GM12892 (cell line): ENCODE data around the gene EGFR.

Source experiments
- DNase-seq: peaks from one replicate; pipeline ENCODE4 v3.0.0; 2011; ENCODE audit not compliant: insufficient read length
- FAIRE-seq: peaks from 2 replicates; lab custom pipeline; 2011; peaks lifted over from hg19 to GRCh38; lab: Jason Lieb, UNC
- POLR2A ChIP-seq: IDR thresholded peaks from 2 replicates; pipeline ENCODE4 v1.6.1; 2011; ENCODE audit warnings: low read depth, low read length, control low read depth
- POLR2AphosphoS5 ChIP-seq: IDR thresholded peaks from 2 replicates; pipeline ENCODE4 v1.6.1; 2011; ENCODE audit warnings: low read depth, low read length, control low read depth
- TAF1 ChIP-seq: IDR thresholded peaks from 2 replicates; pipeline ENCODE4 v1.6.1; 2011; ENCODE audit warnings: low read depth, mild to moderate bottlenecking, control low read depth, low read length, borderline replicate concordance

The EGFR gene

DNA sequence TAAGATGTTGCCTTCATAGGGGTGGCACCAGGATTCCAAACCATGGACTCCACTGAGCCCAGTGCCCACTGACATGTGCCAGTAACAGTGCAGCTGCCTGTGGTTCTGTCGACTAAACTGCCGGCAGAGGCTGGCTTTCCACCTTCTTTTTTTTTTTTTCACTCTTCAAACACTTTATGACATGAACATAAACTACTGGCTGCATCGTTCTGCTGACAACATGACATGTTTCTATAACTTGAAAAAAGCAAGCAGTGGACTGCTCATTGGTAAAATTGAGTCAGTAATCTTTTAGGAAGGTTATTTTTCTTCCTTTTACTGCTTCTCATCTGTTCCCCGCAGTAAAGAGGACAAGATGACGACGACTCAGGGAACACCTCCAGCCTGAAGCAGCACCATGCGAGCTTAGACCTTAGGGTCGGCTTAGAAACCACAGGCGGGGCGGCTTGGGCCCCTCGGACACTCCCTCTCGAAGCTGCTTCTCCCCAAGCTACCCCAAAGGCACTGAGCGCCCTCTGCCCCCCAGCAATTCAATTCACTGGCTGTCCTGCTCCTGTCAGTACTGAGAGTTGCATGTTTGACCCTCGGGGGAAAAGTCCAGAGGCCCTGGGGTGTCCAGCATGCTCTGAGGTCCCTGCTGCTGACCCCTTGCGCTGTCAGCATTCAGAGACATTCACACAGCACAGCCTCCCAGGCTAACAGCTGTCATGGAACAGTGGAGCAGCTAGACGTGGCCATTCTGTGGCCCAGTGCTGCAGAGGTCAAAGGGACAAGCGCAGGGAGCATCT lies 112.5 kb downstream of the EGFR start:
- TF ChIP-seq TAF1 (no peak), POLR2AphosphoS5 (no peak), POLR2A (no peak)
- FAIRE-seq: no peak
- DNase-seq: no peak

DNA sequence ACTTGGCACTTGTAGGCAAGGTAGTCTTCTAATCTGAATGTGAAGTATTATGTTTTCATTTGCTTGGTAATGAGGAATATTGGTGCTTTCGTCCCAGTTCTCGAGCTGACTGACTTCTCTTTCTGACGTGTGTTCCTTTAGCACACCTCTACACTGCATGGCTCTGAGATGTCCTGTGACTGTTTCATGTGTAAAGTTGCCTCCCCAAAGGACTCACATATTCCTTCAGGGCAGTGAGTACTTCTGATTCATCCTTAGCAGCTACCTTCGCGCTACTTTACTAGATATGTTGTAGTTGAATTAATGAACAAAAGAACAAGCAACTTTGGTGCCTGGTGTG lies 113.7 kb downstream of the EGFR start:
- no peak for TF ChIP-seq POLR2AphosphoS5
- no peak for TF ChIP-seq TAF1
- no peak for TF ChIP-seq POLR2A
- peak; percentile 9 for FAIRE-seq
- no peak for DNase-seq

DNA sequence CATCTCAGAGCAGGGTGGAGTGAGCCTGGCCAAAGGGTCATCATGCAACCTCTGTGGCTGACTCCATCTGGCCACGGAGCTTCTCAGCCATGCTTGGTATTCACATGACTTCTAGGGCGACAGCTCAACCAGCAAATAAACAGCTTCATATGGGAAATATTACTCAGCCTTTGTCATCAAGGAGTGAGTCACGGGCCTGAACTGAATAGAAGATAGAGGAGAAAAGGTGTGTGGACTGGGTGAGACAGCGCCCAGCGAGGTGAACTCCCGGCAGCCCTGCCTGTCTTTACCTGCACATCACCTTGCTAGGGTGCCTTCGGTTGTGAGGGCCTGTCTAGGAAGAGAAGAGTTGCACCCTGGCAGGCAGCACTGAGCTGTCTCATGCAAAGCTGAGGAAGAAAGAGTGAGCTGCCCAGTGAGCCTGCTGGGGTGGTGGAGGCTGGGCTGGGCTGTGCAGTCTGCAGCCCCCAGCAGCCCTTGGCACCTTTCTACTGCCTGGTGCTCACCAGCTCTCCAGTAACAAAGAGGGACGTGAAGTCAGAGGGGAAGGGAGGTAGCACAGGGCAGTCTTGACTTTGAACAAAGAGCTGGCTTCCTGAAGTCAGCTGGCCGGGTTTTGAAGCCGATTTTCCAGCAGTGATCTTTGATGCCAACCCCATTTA lies 114.2 kb downstream of the EGFR start:
- no peak for DNase-seq
- TF ChIP-seq POLR2A (no peak), POLR2AphosphoS5 (no peak), TAF1 (no peak)
- FAIRE-seq: no peak

DNA sequence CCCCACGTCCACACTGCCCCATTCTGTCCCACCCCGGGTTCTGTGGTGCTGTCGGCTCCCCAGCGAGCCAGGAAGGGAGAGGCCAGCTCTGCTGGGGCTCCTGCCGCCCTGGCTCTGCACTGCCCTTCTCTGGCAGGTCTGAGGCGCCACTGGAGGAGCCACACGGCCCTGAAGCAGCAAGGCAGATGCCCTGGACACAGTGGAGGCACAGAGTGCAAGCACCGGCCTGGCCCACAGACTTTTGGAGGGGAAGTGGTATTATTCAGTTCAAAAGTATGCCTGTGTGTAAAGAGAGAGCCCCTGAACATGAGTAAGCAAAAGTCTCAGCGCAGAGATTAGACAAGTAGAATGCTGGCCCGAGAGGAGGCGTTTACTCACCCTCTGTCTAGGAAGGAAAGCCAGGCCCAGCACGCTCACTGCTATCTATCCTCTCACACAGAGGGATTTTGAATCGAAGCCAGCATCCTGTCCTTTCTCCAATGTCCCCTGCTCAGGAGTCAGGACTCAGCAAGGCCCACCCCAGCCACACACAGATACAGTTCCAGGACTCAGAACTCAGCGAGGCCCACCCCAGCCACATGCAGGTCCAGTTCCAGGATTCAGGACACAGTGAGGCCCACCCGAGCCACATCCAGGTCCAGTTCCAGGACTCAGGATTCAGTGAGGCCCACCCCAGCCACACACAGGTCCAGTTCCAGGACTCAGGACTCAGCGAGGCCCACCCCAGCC lies 115.0 kb downstream of the EGFR start:
- DNase-seq (no peak), FAIRE-seq (no peak)
- TF ChIP-seq POLR2A: no peak
- TF ChIP-seq POLR2AphosphoS5: no peak
- TF ChIP-seq TAF1: no peak

DNA sequence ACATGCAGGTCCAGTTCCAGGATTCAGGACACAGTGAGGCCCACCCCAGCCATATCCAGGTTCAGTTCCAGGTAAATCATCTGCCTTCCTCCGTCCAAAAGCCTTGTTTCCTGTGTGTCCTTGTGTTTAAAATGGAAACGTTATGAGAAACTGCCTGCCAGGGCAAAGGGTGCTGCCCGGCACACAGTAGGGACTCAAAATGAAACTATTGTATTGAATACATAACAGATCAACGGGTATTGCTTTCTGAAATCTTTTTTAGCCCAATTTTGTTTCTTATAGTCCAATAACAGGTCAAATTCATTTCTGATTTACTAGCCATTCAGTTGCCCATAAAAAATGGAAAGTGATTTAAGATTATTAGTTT lies 115.5 kb downstream of the EGFR start:
- DNase-seq: no peak
- TF ChIP-seq POLR2AphosphoS5 (no peak), POLR2A (no peak), TAF1 (no peak)
- FAIRE-seq: no peak

DNA sequence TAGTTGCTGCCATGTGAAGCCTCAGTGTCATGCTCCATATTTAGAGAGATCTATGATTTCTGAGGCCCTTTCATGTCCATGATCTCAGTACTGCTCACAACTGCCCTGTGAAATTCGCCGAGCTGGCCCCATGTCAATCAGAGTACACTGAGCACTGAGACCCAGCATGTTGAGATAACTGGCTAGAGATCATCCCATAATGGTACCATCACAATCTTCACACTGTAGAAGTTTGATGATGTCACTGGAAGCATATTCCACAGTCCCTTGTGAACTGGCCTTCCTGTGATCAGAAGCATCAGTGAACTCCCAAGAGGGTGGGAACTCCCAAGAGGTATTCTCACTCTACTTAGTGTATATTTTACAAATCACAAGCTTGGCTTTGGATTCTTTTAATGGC lies 116.0 kb downstream of the EGFR start:
- peak; percentile 27 for FAIRE-seq
- no peak for TF ChIP-seq POLR2AphosphoS5
- TF ChIP-seq POLR2A: no peak
- no peak for TF ChIP-seq TAF1
- no peak for DNase-seq

DNA sequence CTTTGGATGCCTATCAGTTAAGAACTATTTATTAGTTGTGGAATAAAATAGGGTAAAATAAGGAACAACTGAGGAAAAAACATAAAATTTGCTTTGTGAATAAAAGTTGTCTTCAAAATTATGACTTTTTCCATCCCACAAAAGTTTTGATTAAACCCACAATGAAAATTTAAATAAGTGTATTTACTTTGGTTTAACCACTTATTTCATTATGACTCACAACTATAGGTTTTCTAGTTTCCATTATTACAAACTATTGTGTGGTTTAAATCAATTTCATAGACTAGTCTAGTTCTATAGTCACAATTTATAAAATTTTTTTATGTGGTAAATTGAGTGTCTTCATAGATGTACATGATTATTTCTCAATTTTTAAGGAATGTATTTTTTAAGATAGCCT lies 116.6 kb downstream of the EGFR start:
- no peak for TF ChIP-seq POLR2AphosphoS5
- no peak for TF ChIP-seq TAF1
- TF ChIP-seq POLR2A: no peak
- no peak for FAIRE-seq
- no peak for DNase-seq

DNA sequence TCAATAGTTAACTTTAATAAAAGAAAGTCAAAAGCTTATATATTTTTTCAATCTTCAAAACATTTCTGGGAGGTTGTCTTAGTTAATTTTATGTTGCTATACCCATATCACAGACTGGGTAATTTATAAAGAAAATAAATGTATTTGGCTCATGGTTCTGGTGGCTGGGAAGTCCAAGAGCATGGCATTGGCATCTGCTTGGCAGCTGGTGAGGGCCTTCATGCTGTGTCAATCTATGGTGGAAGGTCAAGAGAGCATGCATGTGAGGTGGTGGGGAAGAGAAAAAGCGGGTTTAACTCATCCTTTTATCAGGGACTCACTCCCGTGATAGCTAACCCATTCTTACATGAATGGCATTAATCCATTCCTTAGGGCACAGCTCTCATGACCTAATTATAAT lies 119.8 kb downstream of the EGFR start:
- no peak for TF ChIP-seq TAF1
- TF ChIP-seq POLR2A: no peak
- no peak for TF ChIP-seq POLR2AphosphoS5
- DNase-seq: no peak
- no peak for FAIRE-seq

DNA sequence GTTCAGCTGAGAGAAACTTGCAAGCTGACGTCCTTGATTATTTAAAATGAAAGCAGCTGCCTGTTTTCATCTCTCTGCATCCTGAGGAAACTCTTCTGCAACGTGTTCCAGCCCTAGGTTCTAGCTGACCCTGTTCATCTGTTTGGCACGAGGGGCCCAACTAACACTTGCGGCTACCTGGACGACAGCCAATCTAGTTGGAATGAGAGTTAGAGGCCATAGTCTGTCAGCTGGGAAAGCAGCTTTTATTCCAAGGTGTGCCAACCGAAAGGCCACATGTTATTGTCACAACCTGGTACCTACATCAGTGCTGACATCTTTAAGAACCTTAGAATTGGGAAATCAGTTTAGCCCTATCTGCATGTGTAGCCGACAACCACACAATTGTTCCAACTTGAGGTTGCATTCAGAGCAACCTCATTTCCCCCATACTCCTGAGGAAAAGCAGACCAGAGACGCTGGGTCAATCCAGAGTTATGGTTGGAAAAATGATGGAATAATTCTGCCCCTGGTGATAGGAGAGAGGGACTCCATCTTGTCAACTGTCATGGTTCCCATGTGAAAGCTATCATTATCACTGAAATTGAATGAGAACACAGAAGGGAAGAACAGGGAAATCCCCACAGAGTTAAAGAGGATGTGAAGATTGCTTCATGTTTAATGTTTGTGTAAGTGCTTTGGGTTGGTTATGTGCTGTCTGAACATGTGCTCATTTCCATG lies 121.6 kb downstream of the EGFR start:
- peak; percentile 38 for FAIRE-seq
- TF ChIP-seq POLR2A (no peak), POLR2AphosphoS5 (no peak), TAF1 (no peak)
- no peak for DNase-seq

DNA sequence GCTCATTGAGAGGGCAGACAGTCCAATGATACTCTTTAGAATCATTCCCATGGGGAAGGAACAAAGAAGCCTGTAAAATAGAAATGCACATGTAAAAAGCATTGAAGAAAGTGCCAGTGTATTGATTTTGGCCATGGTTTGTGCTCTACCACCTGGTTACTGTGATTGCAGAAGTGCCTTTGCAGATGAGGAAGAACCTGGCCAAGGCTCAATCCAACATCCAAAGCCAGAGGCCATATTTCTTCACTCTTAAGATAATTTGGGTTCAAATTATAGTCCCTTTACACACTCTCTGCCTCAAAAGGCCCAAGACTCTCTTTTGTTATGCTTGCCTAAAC lies 122.1 kb downstream of the EGFR start:
- FAIRE-seq (no peak), DNase-seq (no peak)
- no peak for TF ChIP-seq POLR2A
- no peak for TF ChIP-seq TAF1
- TF ChIP-seq POLR2AphosphoS5: no peak
